Endothelial cell of umbilical vein (primary cell): Measurements from ENCODE around the gene WDR77. TPM values are rescaled to one million over a fixed set of nuclear protein-coding genes. Genes with fewer than 3 reads are reported as not detected.

Source experiments
- BruUV-seq: library from RNA; stranded (reverse); fragments of 400-500 nt; replicated peaks from 2 replicates; lab custom pipeline; 2021; lab: Mats Ljungman, UMichigan
- CTCF ChIA-PET: fragments of 300-600, 350-600 bp; sonication (Branson Sonifier 250); formaldehyde crosslinking; loops from one replicate; lab custom pipeline; 2021; ENCODE audit warnings: antibody characterized with exemption, inconsistent platforms; lab: Charles Lee
- POLR2A ChIA-PET: fragments of 300-600, 350-600 bp; sonication (Branson Sonifier 250); formaldehyde crosslinking; loops from one replicate; lab custom pipeline; 2021; ENCODE audit warnings: antibody characterized with exemption, inconsistent platforms; lab: Charles Lee
- DNase-seq: peaks from one replicate; pipeline ENCODE4 v3.0.0-alpha.2; 2011; ENCODE audit warnings: low read depth, low spot score
- FAIRE-seq: peaks from 2 replicates; lab custom pipeline; 2011; peaks lifted over from hg19 to GRCh38; lab: Jason Lieb, UNC
- H2AFZ ChIP-seq: 2 replicates; pipeline ENCODE4 v1.6.0; 2012; ENCODE audit warnings: low read depth, low read length, control low read depth, inconsistent platforms
- H3K27ac ChIP-seq: 2 replicates; pipeline ENCODE4 v1.5.1; 2011; ENCODE audit warnings: low read depth, mild to moderate bottlenecking, control low read depth, low read length, moderate library complexity; ENCODE audit not compliant: insufficient read depth
- H3K27me3 ChIP-seq, 2 experiments: 2 replicates each; pipeline versions ENCODE4 v1.6.0 to v1.6.1; 2011; ENCODE audit warnings: low read length in 2 of 2, mixed read lengths in 1 of 2; ENCODE audit not compliant: control insufficient read depth in 2 of 2, insufficient read depth in 2 of 2
- H3K36me3 ChIP-seq, 2 experiments: 2 replicates in 1 of 2; 3 replicates in 1 of 2; pipeline ENCODE4 v1.5.1; 2011; ENCODE audit warnings: low read length in 2 of 2, mild to moderate bottlenecking in 1 of 2, moderate library complexity in 1 of 2; ENCODE audit not compliant: control insufficient read depth in 2 of 2, insufficient read depth in 2 of 2; ENCODE audit errors: extremely low read depth in 1 of 2
- H3K4me1 ChIP-seq: 3 replicates; pipeline ENCODE4 v1.5.1; 2011; ENCODE audit warnings: mild to moderate bottlenecking, low read length; ENCODE audit not compliant: control insufficient read depth, insufficient read depth; ENCODE audit errors: extremely low read depth
- H3K4me2 ChIP-seq: 2 replicates; pipeline ENCODE4 v1.6.1; 2011; ENCODE audit warnings: low read length, control low read depth, mixed read lengths; ENCODE audit not compliant: insufficient read depth
- H3K4me3 ChIP-seq, 3 experiments: fragments of 200-600 bp in 1 of 3; sonication (generic), shearing (Covaris generic) in 1 of 3; replicated peaks in 1 of 3; 2 replicates each; pipeline ENCODE4 v1.5.1; 2011 to 2016; ENCODE audit warnings: control low read depth in 3 of 3, low read length in 3 of 3, mild to moderate bottlenecking in 2 of 3, inconsistent platforms in 1 of 3, low read depth in 1 of 3, moderate library complexity in 1 of 3; ENCODE audit not compliant: insufficient read depth in 1 of 3
- H3K79me2 ChIP-seq: 2 replicates; pipeline ENCODE4 v1.6.0; 2012; ENCODE audit warnings: low read length, inconsistent platforms; ENCODE audit not compliant: control insufficient read depth, insufficient read depth
- H3K9ac ChIP-seq: replicated peaks from 2 replicates; pipeline ENCODE3; 2011; ENCODE audit warnings: low read length, control low read depth; ENCODE audit not compliant: insufficient read depth; ENCODE audit errors: extremely low read depth
- H3K9me1 ChIP-seq: replicated peaks from 3 replicates; pipeline ENCODE4 v1.6.0; 2011; ENCODE audit warnings: mild to moderate bottlenecking, low read length; ENCODE audit not compliant: control insufficient read depth, insufficient read depth; ENCODE audit errors: extremely low read depth
- H3K9me3 ChIP-seq: replicated peaks from 2 replicates; pipeline ENCODE4 v1.5.1; 2012; ENCODE audit warnings: low read length, inconsistent platforms; ENCODE audit not compliant: control insufficient read depth, insufficient read depth
- H4K20me1 ChIP-seq: replicated peaks from 2 replicates; pipeline ENCODE3; 2011; ENCODE audit warnings: mild to moderate bottlenecking, low read length; ENCODE audit not compliant: control insufficient read depth, insufficient read depth; ENCODE audit errors: extremely low read depth
- CTCF ChIP-seq, 2 donors: IDR thresholded peaks; 1 replicate in 1 of 2; 2 replicates in 1 of 2; pipeline ENCODE4 v1.5.1; 2011; ENCODE audit warnings: low read length in 2 of 2, mild to moderate bottlenecking in 2 of 2, moderate library complexity in 2 of 2, control low read depth in 1 of 2, inconsistent platforms in 1 of 2, low read depth in 1 of 2; ENCODE audit not compliant: insufficient read depth in 1 of 2; ENCODE audit errors: extremely low read depth in 1 of 2
- EZH2 ChIP-seq: IDR thresholded peaks from 2 replicates; pipeline ENCODE4 v1.6.1; 2012; ENCODE audit warnings: borderline replicate concordance, low read depth, mild to moderate bottlenecking, moderate library complexity, low read length, inconsistent platforms; ENCODE audit not compliant: severe bottlenecking
- FOS ChIP-seq: IDR thresholded peaks from 2 replicates; pipeline ENCODE4 v1.6.1; 2011; ENCODE audit warnings: mild to moderate bottlenecking, low read length, moderate library complexity, borderline replicate concordance; ENCODE audit not compliant: insufficient read depth
- GATA2 ChIP-seq: IDR thresholded peaks from 2 replicates; pipeline ENCODE4 v1.7.0; 2011; ENCODE audit warnings: low read depth, mild to moderate bottlenecking, moderate library complexity, mixed read lengths, low read length; ENCODE audit not compliant: insufficient read length, insufficient read depth
- JUN ChIP-seq: IDR thresholded peaks from 2 replicates; pipeline ENCODE4 v1.6.1; 2011; ENCODE audit warnings: borderline replicate concordance, low read depth; ENCODE audit not compliant: insufficient read length, insufficient read depth
- MAX ChIP-seq: IDR thresholded peaks from 2 replicates; pipeline ENCODE4 v1.6.1; 2011; ENCODE audit not compliant: insufficient read depth, insufficient read length
- MYC ChIP-seq: IDR thresholded peaks from one replicate; pipeline ENCODE4 v1.6.1; 2011; ENCODE audit warnings: mild to moderate bottlenecking, low read depth, low read length
- POLR2A ChIP-seq: IDR thresholded peaks from 2 replicates; pipeline ENCODE4 v1.6.1; 2012; ENCODE audit warnings: low read depth, mild to moderate bottlenecking, control low read depth, low read length
- POLR2AphosphoS5 ChIP-seq: IDR thresholded peaks from 2 replicates; pipeline ENCODE4 v1.6.1; 2012; ENCODE audit warnings: low read depth, mild to moderate bottlenecking, control low read depth, low read length, moderate library complexity; ENCODE audit not compliant: insufficient read depth
- dilution Hi-C: fragments of 300-500 bp; cut with MboI; formaldehyde crosslinking; loops from one replicate; pipeline ENCODE4 v1.15.0; 2019; ENCODE audit warnings: low sequenced_read_pairs; ENCODE audit not compliant: extremely low pct_ligation_motif_present
- intact Hi-C: fragments of 100-400 bp; cut with micrococcal nuclease; formaldehyde crosslinking; loops from one replicate; pipeline ENCODE4 v1.10.0; 2022
- polyA plus RNA-seq, 4 experiments: library from polyadenylated mRNA; depleted of rRNA in 3 of 4; stranded (reverse) in 3 of 4; unstranded in 1 of 4; fragments of >200 nt; gene quantifications; 2 replicates each; pipeline versions ENCODE4 v1.2.1 to v1.2.3, GENCODE V29; 2011 to 2012; ENCODE audit warnings: missing spikeins in 1 of 4
- total RNA-seq: library from RNA; stranded (reverse); gene quantifications from 2 replicates; pipeline ENCODE4 v1.2.3, GENCODE V29; 2021

WDR77 gene
- total and polyA plus RNA-seq, 2 donors (not counting 3 experiments of a cell fraction or from before 2014, with no cell fraction given) = 41.3 to 116 TPM

GRCh38 chr1:111469539-111469938, 20.5 kb upstream of the WDR77 start:
- no peak overlapping the region for H3K9ac ChIP-seq
- FAIRE-seq (no peak), DNase-seq (no peak)
- H3K27ac ChIP-seq = no peak overlapping the region
- H3K79me2 ChIP-seq = no peaks in the 10 kb centered on the region
- no peaks in the 10 kb centered on the region for H3K9me1 ChIP-seq
- H3K4me2 ChIP-seq = no peak overlapping the region
- dilution Hi-C loops = no loop called here
- H3K4me3 ChIP-seq = no peak overlapping the region
- no TSS peak for BruUV-seq
- CTCF ChIA-PET = interaction anchor here (1.0 kb wide), 1 partner anchor 38 kb away, joined by 3 read pairs; no protein-coding TSS in a partner anchor
- no peaks in the 10 kb centered on the region for H3K36me3 ChIP-seq
- H3K9me3 ChIP-seq = no peaks in the 10 kb centered on the region
- no peak overlapping the region for H2AFZ ChIP-seq
- intact Hi-C loops = no loop called here
- POLR2A ChIA-PET = no interaction called here
- H3K27me3 ChIP-seq = no peaks in the 10 kb centered on the region
- H4K20me1 ChIP-seq = no peaks in the 10 kb centered on the region
- no peak for TF ChIP-seq CTCF (IDR thresholded peaks at IDR 0.05; ENCODE audit: extremely low read depth in 1 of 2, insufficient read depth in 1 of 2, low read depth in 1 of 2, low read length in 2 of 2)
- TF ChIP-seq EZH2 = no peak
- TF ChIP-seq POLR2A = no peak
- no peak for TF ChIP-seq MYC
- no peak for TF ChIP-seq FOS
- no peak for TF ChIP-seq POLR2AphosphoS5
- no peak for TF ChIP-seq GATA2
- no peak for TF ChIP-seq MAX
- TF ChIP-seq JUN = no peak
- peaks cover 9% of the 10 kb centered on the region for H3K4me1 ChIP-seq
